Measurements from ENCODE around the gene RNF157.
A peak's percentile ranks its signal among the peaks of the same experiment; 100 is the strongest.

The RNF157 gene

GRCh38 chr17:76123749-76124581, 116.3 kb downstream of the RNF157 start:
- CTCF ChIA-PET, result interaction anchor here (1.3 to 11.5 kb wide), 11 partner anchors 8 to 175 kb away, joined by 3 to 110 read pairs (median 5); no protein-coding TSS in a partner anchor
- H3K36me3 ChIP-seq (ENCODE audit: control insufficient read depth in 4 of 4, insufficient read depth in 4 of 4, low read length in 3 of 4), result no peaks in the 10 kb centered on the region
- DNase-seq, result no peak
- no peak overlapping the region for H3K4me3 ChIP-seq (ENCODE audit: control insufficient read depth in 1 of 7, extremely low read depth in 1 of 7, insufficient read depth in 4 of 7, low read depth in 2 of 7, low read length in 6 of 7)
- no peaks in the 10 kb centered on the region for H3K9me3 ChIP-seq (ENCODE audit: control extremely low read depth in 1 of 5, control insufficient read depth in 4 of 5, insufficient read depth in 2 of 5, low read depth in 1 of 5, low read length in 4 of 5)
- no peaks in the 10 kb centered on the region for H3K27me3 ChIP-seq (replicated peaks in 2 of 5; ENCODE audit: control insufficient read depth in 4 of 5, insufficient read depth in 5 of 5, low read length in 4 of 5)
- no peak overlapping the region for H3K27ac ChIP-seq (ENCODE audit: insufficient read depth in 1 of 2, low read depth in 1 of 2, low read length in 2 of 2, poor library complexity in 1 of 2, severe bottlenecking in 2 of 2)
- H3K4me1 ChIP-seq (ENCODE audit: control extremely low read depth in 1 of 4, control insufficient read depth in 4 of 4, insufficient read depth in 4 of 4, low read length in 3 of 4), result peaks cover 0 to 15% (median 14%) of the 10 kb centered on the region in 4 experiments
- 77% methylated on average over 7 of the region's 9 CpGs for WGBS (ENCODE audit: insufficient coverage)
- POLR2A ChIA-PET, result no interaction called here

GRCh38 chr17:76123191-76123499, 117.1 kb downstream of the RNF157 start:
- POLR2A ChIA-PET, result no interaction called here

DNA sequence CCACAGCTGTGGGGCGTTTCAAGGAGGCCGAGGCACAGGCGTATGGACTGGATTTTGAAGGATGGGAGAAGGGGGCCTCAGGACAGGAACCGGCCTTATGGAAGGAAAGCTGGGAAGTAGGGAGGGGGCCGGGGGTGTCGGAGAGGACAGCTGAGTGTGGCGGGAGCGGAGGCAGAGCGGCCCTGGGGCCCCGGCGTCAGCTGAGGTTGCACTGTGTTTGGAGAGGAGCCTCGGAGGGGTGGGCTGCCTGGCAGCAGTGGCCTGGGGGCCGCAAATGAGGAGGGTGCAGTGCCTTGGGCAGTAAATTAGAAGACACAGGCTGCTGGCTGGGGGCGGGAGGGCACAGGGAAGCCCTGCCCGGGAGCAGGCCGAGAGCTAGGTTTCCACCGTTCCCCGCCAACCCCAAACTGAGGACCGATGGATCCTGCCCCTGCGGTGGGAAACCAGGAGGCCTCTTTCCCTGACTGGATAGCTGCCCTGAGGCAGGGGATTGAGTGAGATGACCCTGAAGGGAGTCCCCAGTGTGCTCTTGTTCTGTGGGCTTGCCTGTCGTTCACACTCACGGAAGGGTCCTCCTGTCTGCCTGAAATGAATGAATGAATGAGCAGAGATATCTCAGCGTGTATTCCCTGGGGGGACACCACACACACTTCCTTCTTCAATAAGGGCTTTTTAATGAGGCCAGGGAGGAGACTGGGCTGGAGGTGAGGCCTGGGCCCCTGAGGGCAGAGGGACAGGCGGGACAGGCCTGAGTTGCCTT, 117.7 kb downstream of the RNF157 start:
- Histone ChIP-seq H3K4me1 (ENCODE audit: control extremely low read depth in 1 of 4, control insufficient read depth in 4 of 4, insufficient read depth in 4 of 4, low read length in 3 of 4) (peaks cover 0 to 15% (median 14%) of the 10 kb centered on the region in 4 experiments), H3K27me3 (replicated peaks in 2 of 5; ENCODE audit: control insufficient read depth in 4 of 5, insufficient read depth in 5 of 5, low read length in 4 of 5) (no peaks in the 10 kb centered on the region), H3K36me3 (ENCODE audit: control insufficient read depth in 4 of 4, insufficient read depth in 4 of 4, low read length in 3 of 4) (no peaks in the 10 kb centered on the region), H3K27ac (ENCODE audit: insufficient read depth in 1 of 2, low read depth in 1 of 2, low read length in 2 of 2, poor library complexity in 1 of 2, severe bottlenecking in 2 of 2) (no peak overlapping the region), H3K9me3 (ENCODE audit: control extremely low read depth in 1 of 5, control insufficient read depth in 4 of 5, insufficient read depth in 2 of 5, low read depth in 1 of 5, low read length in 4 of 5) (no peaks in the 10 kb centered on the region), H3K4me3 (ENCODE audit: control insufficient read depth in 1 of 7, extremely low read depth in 1 of 7, insufficient read depth in 4 of 7, low read depth in 2 of 7, low read length in 6 of 7) (peak overlapping the region in 1 of 7 experiments; percentile 33)
- POLR2A ChIA-PET, result interaction anchor here (0.5 kb wide), 1 partner anchor 42 kb away, joined by 5 read pairs; no protein-coding TSS in a partner anchor
- CTCF ChIA-PET, result interaction anchor here (0.7 to 11.5 kb wide), 12 partner anchors 9 to 176 kb away, joined by 3 to 110 read pairs (median 4); partner anchors contain the start of gene FOXJ1
- DNase-seq, result no peak
- 94% methylated on average over 20 of the region's 24 CpGs for WGBS (ENCODE audit: insufficient coverage)

More at GRCh38 chr17:76123191-76123499, 117.1 kb downstream of the RNF157 start:
- no peak for DNase-seq
- H3K4me1 ChIP-seq (ENCODE audit: control extremely low read depth in 1 of 4, control insufficient read depth in 4 of 4, insufficient read depth in 4 of 4, low read length in 3 of 4), result peaks cover 0 to 15% (median 14%) of the 10 kb centered on the region in 4 experiments
- no peaks in the 10 kb centered on the region for H3K36me3 ChIP-seq (ENCODE audit: control insufficient read depth in 4 of 4, insufficient read depth in 4 of 4, low read length in 3 of 4)
- no peaks in the 10 kb centered on the region for H3K9me3 ChIP-seq (ENCODE audit: control extremely low read depth in 1 of 5, control insufficient read depth in 4 of 5, insufficient read depth in 2 of 5, low read depth in 1 of 5, low read length in 4 of 5)
- no peak overlapping the region for H3K27ac ChIP-seq (ENCODE audit: insufficient read depth in 1 of 2, low read depth in 1 of 2, low read length in 2 of 2, poor library complexity in 1 of 2, severe bottlenecking in 2 of 2)
- no peaks in the 10 kb centered on the region for H3K27me3 ChIP-seq (replicated peaks in 2 of 5; ENCODE audit: control insufficient read depth in 4 of 5, insufficient read depth in 5 of 5, low read length in 4 of 5)
- no peak overlapping the region for H3K4me3 ChIP-seq (ENCODE audit: control insufficient read depth in 1 of 7, extremely low read depth in 1 of 7, insufficient read depth in 4 of 7, low read depth in 2 of 7, low read length in 6 of 7)
- 63% methylated on average over 3 of the region's 5 CpGs for WGBS (ENCODE audit: insufficient coverage)
- CTCF ChIA-PET, result interaction anchor here (1.3 to 11.5 kb wide), 13 partner anchors 9 to 176 kb away, joined by 3 to 110 read pairs (median 4); partner anchors contain the start of gene FOXJ1

- H3K4me1 ChIP-seq (ENCODE audit: control extremely low read depth in 1 of 4, control insufficient read depth in 4 of 4, insufficient read depth in 4 of 4, low read length in 3 of 4), result peaks cover 0 to 15% (median 14%) of the 10 kb centered on the region in 4 experiments
- H3K9me3 ChIP-seq (ENCODE audit: control extremely low read depth in 1 of 5, control insufficient read depth in 4 of 5, insufficient read depth in 2 of 5, low read depth in 1 of 5, low read length in 4 of 5), result no peaks in the 10 kb centered on the region
- H3K27me3 ChIP-seq (replicated peaks in 2 of 5; ENCODE audit: control insufficient read depth in 4 of 5, insufficient read depth in 5 of 5, low read length in 4 of 5), result no peaks in the 10 kb centered on the region
- peak in 2 of 3 donors; percentile 68 to 75 for DNase-seq
- H3K4me3 ChIP-seq (ENCODE audit: control insufficient read depth in 1 of 7, extremely low read depth in 1 of 7, insufficient read depth in 4 of 7, low read depth in 2 of 7, low read length in 6 of 7), result peak overlapping the region in 3 of 7 experiments; percentile 33 to 46 (median 43)
- 13% methylated on average over 33 of the region's 42 CpGs for WGBS (ENCODE audit: insufficient coverage)
- H3K36me3 ChIP-seq (ENCODE audit: control insufficient read depth in 4 of 4, insufficient read depth in 4 of 4, low read length in 3 of 4), result no peaks in the 10 kb centered on the region
- POLR2A ChIA-PET, result interaction anchor here (0.8 kb wide), 1 partner anchor 9 kb away, joined by 3 read pairs; no protein-coding TSS in a partner anchor
- CTCF ChIA-PET, result interaction anchor here (0.6 to 11.5 kb wide), 16 partner anchors 8 to 177 kb away, joined by 3 to 110 read pairs (median 4); partner anchors contain the start of gene FOXJ1
- no peak overlapping the region for H3K27ac ChIP-seq (ENCODE audit: insufficient read depth in 1 of 2, low read depth in 1 of 2, low read length in 2 of 2, poor library complexity in 1 of 2, severe bottlenecking in 2 of 2)
Measured at GRCh38 chr17:76121932-76122430, 118.3 kb downstream of the RNF157 start.

DNA sequence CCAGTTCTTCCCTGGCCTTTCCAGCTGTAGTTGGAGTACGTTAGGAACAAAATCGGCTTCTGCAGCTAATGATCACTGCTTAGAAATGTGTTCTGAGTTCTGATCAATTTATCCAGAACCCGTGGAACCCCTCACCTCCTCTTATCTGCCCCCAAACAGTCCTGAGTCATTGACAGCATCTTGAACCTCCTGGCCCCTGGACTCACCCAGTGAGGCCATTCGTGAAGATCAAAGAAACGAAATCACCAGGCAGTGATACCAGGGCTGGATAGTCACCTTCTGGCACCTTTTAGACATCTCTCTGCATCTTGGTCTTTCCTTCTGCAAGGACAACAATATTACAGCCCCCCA, 119.7 kb downstream of the RNF157 start:
- WGBS (ENCODE audit: insufficient coverage), result 96% methylated on average over 4 of the region's 5 CpGs
- H3K4me1 ChIP-seq (ENCODE audit: control extremely low read depth in 1 of 4, control insufficient read depth in 4 of 4, insufficient read depth in 4 of 4, low read length in 3 of 4), result peaks cover 0 to 15% (median 14%) of the 10 kb centered on the region in 4 experiments
- H3K27ac ChIP-seq (ENCODE audit: insufficient read depth in 1 of 2, low read depth in 1 of 2, low read length in 2 of 2, poor library complexity in 1 of 2, severe bottlenecking in 2 of 2), result no peak overlapping the region
- POLR2A ChIA-PET, result no interaction called here
- no peak for DNase-seq
- H3K27me3 ChIP-seq (replicated peaks in 2 of 5; ENCODE audit: control insufficient read depth in 4 of 5, insufficient read depth in 5 of 5, low read length in 4 of 5), result no peaks in the 10 kb centered on the region
- H3K4me3 ChIP-seq (ENCODE audit: control insufficient read depth in 1 of 7, extremely low read depth in 1 of 7, insufficient read depth in 4 of 7, low read depth in 2 of 7, low read length in 6 of 7), result no peak overlapping the region
- no peaks in the 10 kb centered on the region for H3K9me3 ChIP-seq (ENCODE audit: control extremely low read depth in 1 of 5, control insufficient read depth in 4 of 5, insufficient read depth in 2 of 5, low read depth in 1 of 5, low read length in 4 of 5)
- H3K36me3 ChIP-seq (ENCODE audit: control insufficient read depth in 4 of 4, insufficient read depth in 4 of 4, low read length in 3 of 4), result no peaks in the 10 kb centered on the region
- CTCF ChIA-PET, result interaction anchor here (0.6 to 11.5 kb wide), 19 partner anchors 12 to 264 kb away, joined by 3 to 110 read pairs (median 4); no protein-coding TSS in a partner anchor

DNA sequence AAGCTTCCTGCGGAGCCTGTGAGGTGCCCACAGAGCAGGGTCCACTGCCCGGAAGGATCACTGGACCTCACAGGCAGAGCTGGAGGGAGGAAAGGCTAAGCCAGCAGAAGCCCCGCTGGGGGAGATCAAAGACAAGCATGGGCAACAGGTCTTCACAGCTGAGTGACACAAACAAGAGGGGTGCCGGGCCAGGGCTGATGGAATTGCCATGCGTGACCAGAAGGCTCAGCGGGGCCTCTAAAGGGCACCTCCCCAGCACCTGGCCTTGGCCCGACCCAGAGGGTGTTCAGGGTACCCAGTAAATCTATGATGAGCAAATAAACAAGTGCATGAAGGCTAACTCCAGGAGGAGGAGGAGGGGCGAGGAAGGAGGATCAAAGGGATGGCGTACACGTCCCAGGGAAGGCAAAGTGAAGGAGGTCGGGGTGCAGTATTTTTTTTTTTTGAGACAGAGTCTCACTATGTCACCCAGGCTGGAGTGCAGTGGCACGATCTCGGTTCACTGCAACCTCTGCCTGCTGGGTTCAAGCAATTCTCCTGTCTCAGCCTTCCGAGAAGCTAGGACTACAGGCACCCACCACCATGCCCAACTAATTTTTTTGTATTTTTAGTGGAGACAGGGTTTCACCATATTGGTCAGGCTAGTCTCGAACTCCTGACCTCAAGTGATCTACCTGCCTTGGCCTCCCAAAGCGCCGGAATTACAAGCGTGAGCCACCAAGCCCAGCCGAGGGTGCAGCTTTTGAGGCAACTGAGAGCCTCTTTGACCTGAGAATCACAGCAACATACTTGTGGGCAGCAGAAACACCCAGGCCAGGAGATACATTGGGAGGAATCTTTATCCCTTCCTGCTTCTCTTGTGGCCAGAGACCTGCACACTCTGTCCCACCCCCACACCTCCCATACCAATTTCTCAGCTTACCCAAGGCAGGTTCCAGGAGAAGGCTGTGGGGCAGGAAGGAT, 120.6 kb downstream of the RNF157 start:
- Histone ChIP-seq H3K9me3 (ENCODE audit: control extremely low read depth in 1 of 5, control insufficient read depth in 4 of 5, insufficient read depth in 2 of 5, low read depth in 1 of 5, low read length in 4 of 5) (no peaks in the 10 kb centered on the region), H3K36me3 (ENCODE audit: control insufficient read depth in 4 of 4, insufficient read depth in 4 of 4, low read length in 3 of 4) (no peaks in the 10 kb centered on the region), H3K4me3 (ENCODE audit: control insufficient read depth in 1 of 7, extremely low read depth in 1 of 7, insufficient read depth in 4 of 7, low read depth in 2 of 7, low read length in 6 of 7) (no peak overlapping the region), H3K4me1 (ENCODE audit: control extremely low read depth in 1 of 4, control insufficient read depth in 4 of 4, insufficient read depth in 4 of 4, low read length in 3 of 4) (peaks cover 0 to 15% (median 14%) of the 10 kb centered on the region in 4 experiments), H3K27ac (ENCODE audit: insufficient read depth in 1 of 2, low read depth in 1 of 2, low read length in 2 of 2, poor library complexity in 1 of 2, severe bottlenecking in 2 of 2) (no peak overlapping the region), H3K27me3 (replicated peaks in 2 of 5; ENCODE audit: control insufficient read depth in 4 of 5, insufficient read depth in 5 of 5, low read length in 4 of 5) (no peaks in the 10 kb centered on the region)
- POLR2A ChIA-PET, result no interaction called here
- WGBS (ENCODE audit: insufficient coverage), result 90% methylated on average over 18 of the region's 19 CpGs
- no peak for DNase-seq
- CTCF ChIA-PET, result interaction anchor here (0.6 to 11.5 kb wide), 14 partner anchors 11 to 261 kb away, joined by 3 to 110 read pairs (median 4); partner anchors contain the start of gene UBALD2

Data from common myeloid progenitor, CD34-positive (primary cell).